Esophagus (tissue), 2 donors: ENCODE results near the gene IFI6. TPM values are rescaled to one million over a fixed set of nuclear protein-coding genes. Genes with fewer than 3 reads are reported as not detected.
"Not testable (repeated sequence)": the region's sequence is repeated elsewhere in the genome, so short reads cannot be mapped to it uniquely, and the experiment has no call there.

Experiments used
- H3K27ac ChIP-seq, 2 donors: one replicate each; pipeline ENCODE4 v1.5.1; 2013; ENCODE audit warnings: low read depth in 2 of 2, mild to moderate bottlenecking in 2 of 2, inconsistent platforms in 1 of 2, low read length in 1 of 2, moderate library complexity in 1 of 2
- H3K27me3 ChIP-seq, 2 donors: one replicate each; pipeline ENCODE4 v1.6.1; 2013; ENCODE audit warnings: low read length in 2 of 2, control low read depth in 1 of 2, mild to moderate bottlenecking in 1 of 2; ENCODE audit not compliant: insufficient read depth in 2 of 2, control insufficient read depth in 1 of 2
- H3K36me3 ChIP-seq, 2 donors: one replicate each; pipeline ENCODE4 v1.6.1; 2013; ENCODE audit warnings: low read length in 1 of 2; ENCODE audit not compliant: control insufficient read depth in 2 of 2, insufficient read depth in 2 of 2
- H3K4me1 ChIP-seq, 2 donors: one replicate each; pipeline ENCODE4 v1.6.1; 2013; ENCODE audit warnings: low read length in 1 of 2; ENCODE audit not compliant: control insufficient read depth in 2 of 2, insufficient read depth in 2 of 2
- H3K4me3 ChIP-seq, 2 donors: one replicate each; pipeline ENCODE4 v1.5.1; 2013; ENCODE audit warnings: low read length in 2 of 2, mild to moderate bottlenecking in 2 of 2, low read depth in 1 of 2, moderate library complexity in 1 of 2
- H3K9me3 ChIP-seq, 2 donors: one replicate each; pipeline ENCODE4 v1.6.1; 2013; ENCODE audit warnings: mild to moderate bottlenecking in 2 of 2, low read depth in 1 of 2, low read length in 1 of 2, moderate library complexity in 1 of 2; ENCODE audit not compliant: control insufficient read depth in 2 of 2, insufficient read depth in 1 of 2
- WGBS, 2 donors: extraction: QIAGEN DNeasy Blood & Tissue Kit; methylation state at CpG; one replicate each; pipeline ENCODE4 v1.1.7; 2013; 5-methylcytosine and 5-hydroxymethylcytosine counted together
- polyA plus RNA-seq, 2 donors: library from polyadenylated mRNA; stranded (reverse); fragments of 200-250 nt; gene quantifications; one replicate each; pipeline ENCODE4 v1.2.3, GENCODE V29; 2013
- donor health status: healthy with polysubstance abuse.
- donor health status: Bipolar disorder and iron deficiency.

IFI6 gene
- polyA plus RNA-seq, 2 donors, result 7.0 to 9.6 TPM

- Histone ChIP-seq H3K36me3 (no peaks in the 10 kb centered on the region), H3K9me3 (no peaks in the 10 kb centered on the region), H3K27me3 (no peaks in the 10 kb centered on the region), H3K27ac (no peak overlapping the region), H3K4me3 (no peak overlapping the region), H3K4me1 (peaks cover 4 to 6% of the 10 kb centered on the region in 2 donors)
- 29 to 33% methylated on average over 13 of the region's 13 CpGs for WGBS, 2 donors
Measured at GRCh38 chr1:27643600-27644368, 28.2 kb downstream of the IFI6 start.

GRCh38 chr1:27640514-27640913, 31.5 kb downstream of the IFI6 start:
- H3K4me1 ChIP-seq, H3K9me3 ChIP-seq, H3K27ac ChIP-seq, H3K36me3 ChIP-seq, H3K4me3 ChIP-seq, H3K27me3 ChIP-seq: not testable (repeated sequence)
- 89% methylated on average over 9 of the region's 9 CpGs for WGBS, 2 donors

GRCh38 chr1:27638805-27639204, 33.2 kb downstream of the IFI6 start:
- Histone ChIP-seq H3K4me1 (peaks cover 0 to 4% of the 10 kb centered on the region in 2 donors), H3K36me3 (no peaks in the 10 kb centered on the region), H3K9me3 (no peaks in the 10 kb centered on the region), H3K4me3 (no peak overlapping the region), H3K27me3 (no peaks in the 10 kb centered on the region), H3K27ac (no peak overlapping the region)
- 93 to 100% methylated on average over 2 of the region's 2 CpGs for WGBS, 2 donors

GRCh38 chr1:27638047-27638734, 33.8 kb downstream of the IFI6 start:
- Histone ChIP-seq H3K36me3 (no peaks in the 10 kb centered on the region), H3K4me3 (no peak overlapping the region), H3K4me1 (peaks cover 0 to 7% of the 10 kb centered on the region in 2 donors), H3K9me3 (no peaks in the 10 kb centered on the region), H3K27me3 (no peaks in the 10 kb centered on the region), H3K27ac (no peak overlapping the region)
- 72 to 85% methylated on average over 5 of the region's 5 CpGs for WGBS, 2 donors

GRCh38 chr1:27635396-27636142, 36.4 kb downstream of the IFI6 start:
- 91 to 92% methylated on average over 11 of the region's 11 CpGs for WGBS, 2 donors
- Histone ChIP-seq H3K4me1 (peaks cover 0 to 11% of the 10 kb centered on the region in 2 donors), H3K9me3 (no peaks in the 10 kb centered on the region), H3K4me3 (no peak overlapping the region), H3K27ac (peak overlapping the region in 1 of 2 donors; percentile 47), H3K27me3 (no peaks in the 10 kb centered on the region), H3K36me3 (no peaks in the 10 kb centered on the region)

- no peaks in the 10 kb centered on the region for H3K27me3 ChIP-seq
- peak within 1 kb of the TSS; percentile 37 to 40 for H3K4me3 ChIP-seq
- no peaks in the 10 kb centered on the region for H3K9me3 ChIP-seq
- WGBS, 2 donors, result 42 to 50% methylated on average over 25 to 28 of the region's 28 CpGs
- H3K36me3 ChIP-seq, result no peaks in the 10 kb centered on the region
- H3K4me1 ChIP-seq, result peaks cover 0 to 11% of the 10 kb centered on the region in 2 donors
- H3K27ac ChIP-seq, result peak within 1 kb of the TSS; percentile 55 to 64
Measured at GRCh38 chr1:27634985-27635367, 37.0 kb downstream of the IFI6 start, which contains the start of gene FGR. Gene FGR, minus strand, starts transcription at chr1:27635185. Its CDS starts 11,269 bp downstream, at chr1:27623916.

- Histone ChIP-seq H3K4me3 (peak overlapping the region; percentile 37 to 40), H3K27me3 (no peaks in the 10 kb centered on the region), H3K9me3 (no peaks in the 10 kb centered on the region), H3K36me3 (no peaks in the 10 kb centered on the region), H3K27ac (peak overlapping the region; percentile 55 to 64), H3K4me1 (peaks cover 0 to 11% of the 10 kb centered on the region in 2 donors)
- 9% methylated on average over 37 to 63 of the region's 63 CpGs for WGBS, 2 donors
Measured at GRCh38 chr1:27634177-27634984, 37.6 kb downstream of the IFI6 start.

- Histone ChIP-seq H3K4me1 (peaks cover 0 to 11% of the 10 kb centered on the region in 2 donors), H3K27me3 (no peaks in the 10 kb centered on the region), H3K9me3 (no peaks in the 10 kb centered on the region), H3K4me3 (peak overlapping the region; percentile 37 to 40), H3K27ac (peak overlapping the region; percentile 55 to 64), H3K36me3 (no peaks in the 10 kb centered on the region)
- WGBS, 2 donors, result 29% methylated on average over 16 to 17 of the region's 17 CpGs
Measured at GRCh38 chr1:27633640-27634176, 38.3 kb downstream of the IFI6 start.

- H3K27ac ChIP-seq, result peak overlapping the region in 1 of 2 donors; percentile 34
- no peak overlapping the region for H3K4me3 ChIP-seq
- WGBS, 2 donors, result 82 to 96% methylated on average over 5 of the region's 5 CpGs
- no peaks in the 10 kb centered on the region for H3K27me3 ChIP-seq
- H3K9me3 ChIP-seq, result no peaks in the 10 kb centered on the region
- H3K4me1 ChIP-seq, result peaks cover 0 to 11% of the 10 kb centered on the region in 2 donors
- no peaks in the 10 kb centered on the region for H3K36me3 ChIP-seq
Measured at GRCh38 chr1:27633298-27633610, 38.7 kb downstream of the IFI6 start.
